Fibroblast of pulmonary artery (primary cell): Measurements from ENCODE around the gene INAFM2.
A peak's percentile ranks its signal among the peaks of the same experiment; 100 is the strongest.

ENCODE experiments used
- DNase-seq: peaks from one replicate; pipeline ENCODE4 v3.0.0-alpha.2; 2010; ENCODE audit warnings: low read depth
- H3K4me3 ChIP-seq: replicated peaks from 2 replicates; pipeline ENCODE4 v1.5.1; 2011; ENCODE audit warnings: low read depth, mild to moderate bottlenecking, control low read depth, low read length, moderate library complexity
- CTCF ChIP-seq: IDR thresholded peaks from 2 replicates; pipeline ENCODE4 v1.5.1; 2011; ENCODE audit warnings: mild to moderate bottlenecking, control low read depth, low read length, inconsistent platforms; ENCODE audit errors: missing control alignments

INAFM2 gene

DNA sequence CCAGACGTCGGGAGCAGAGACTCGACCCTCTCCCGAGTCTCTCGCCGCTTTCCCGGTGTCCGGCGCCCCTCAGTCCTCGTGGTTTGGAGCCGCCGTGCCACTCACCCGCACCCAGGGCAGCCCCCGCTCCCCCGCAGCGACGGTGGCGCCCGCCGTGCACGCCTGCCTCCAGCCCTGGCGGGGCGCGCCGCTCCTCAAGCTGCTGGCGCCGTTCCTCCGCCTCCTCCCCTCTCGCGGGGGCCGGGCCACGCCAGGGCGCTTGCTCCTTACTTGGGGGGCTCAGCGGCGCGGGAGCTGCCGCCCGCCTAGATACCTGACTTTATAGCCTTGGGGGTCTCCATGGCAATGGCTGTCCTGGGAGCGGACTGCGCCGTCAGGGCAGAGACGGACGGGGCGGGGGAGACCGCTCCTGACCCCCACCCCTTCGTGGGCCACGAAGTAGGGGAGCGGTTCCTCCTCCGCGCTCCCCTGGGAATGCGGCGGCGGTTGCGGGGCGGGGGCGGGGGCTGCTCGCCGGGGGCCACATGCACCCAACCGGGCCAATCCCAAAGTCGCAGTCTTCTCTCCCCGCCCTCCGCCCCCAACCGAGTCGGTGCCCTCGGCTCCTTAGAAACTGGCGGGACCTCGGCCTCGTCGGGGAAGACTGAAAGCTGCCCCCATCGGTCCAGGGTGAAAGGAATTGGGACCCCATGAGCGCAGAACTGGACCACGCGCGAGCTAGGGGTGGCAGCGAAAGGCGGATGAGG lies 40.5 kb upstream of the INAFM2 start, which contains the start of gene ANKRD63:
ANKRD63 (minus strand) TSS at position 196 of the 746 bp plus-strand sequence. CDS start 478 bp downstream, outside the sequence.
- peak within 1 kb of the TSS; percentile 21 for H3K4me3 ChIP-seq
- no peak for DNase-seq
- TF ChIP-seq CTCF = no peak

DNA sequence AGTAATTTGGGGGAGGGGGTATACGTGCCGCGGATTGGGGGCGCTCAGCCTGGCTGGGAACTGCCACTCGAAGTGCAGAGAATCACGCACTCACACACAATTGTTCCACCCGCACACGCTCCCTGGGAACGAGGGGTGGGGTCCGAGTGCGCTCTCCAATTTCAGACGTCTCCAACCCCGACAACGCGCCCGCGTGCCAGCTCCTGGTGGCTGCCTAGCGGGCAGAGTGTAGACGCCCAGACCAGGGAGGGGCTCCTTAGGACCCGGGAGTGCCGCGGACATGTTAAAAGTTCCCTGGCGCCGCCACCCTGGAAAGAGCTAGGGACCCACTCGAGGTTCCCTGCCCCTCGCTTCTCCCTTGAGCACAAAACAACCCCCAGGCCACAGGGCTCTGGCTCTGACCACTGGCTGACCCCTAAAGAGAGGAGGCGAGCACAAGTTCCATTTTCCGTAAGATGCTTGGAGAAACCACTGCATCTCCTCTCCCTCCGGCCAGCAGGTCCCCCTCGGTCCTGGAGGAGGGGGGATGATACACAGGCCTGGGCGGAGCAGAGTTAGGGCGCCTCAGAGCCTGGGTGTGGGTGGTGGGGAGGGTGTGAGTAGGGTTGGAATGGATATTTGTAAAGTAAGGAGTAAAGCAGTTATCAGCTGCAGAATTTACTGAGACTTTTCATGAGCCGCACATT lies 39.7 kb upstream of the INAFM2 start:
- no peak for TF ChIP-seq CTCF
- DNase-seq = no peak
- no peak overlapping the region for H3K4me3 ChIP-seq

DNA sequence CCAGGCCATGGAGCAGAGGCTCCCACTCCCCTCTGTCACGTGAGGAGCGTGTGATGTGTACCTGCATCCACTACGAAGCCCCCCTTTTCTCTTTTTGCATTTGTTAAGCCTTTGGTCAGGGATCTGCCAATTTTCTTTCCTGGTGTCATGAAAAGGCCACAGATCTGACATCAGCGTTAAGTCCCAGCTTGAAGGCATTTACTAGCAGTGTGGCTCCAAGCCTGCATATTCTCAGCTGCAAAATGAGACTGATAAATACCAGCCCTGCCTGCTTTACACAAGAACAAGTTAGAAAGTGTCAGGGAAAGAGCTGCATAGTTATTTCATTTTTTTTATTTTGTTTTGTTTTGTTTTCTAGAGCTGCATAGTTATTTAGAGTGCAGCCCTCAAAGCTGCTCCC lies 38.3 kb upstream of the INAFM2 start:
- no peak for TF ChIP-seq CTCF
- DNase-seq = no peak
- no peak overlapping the region for H3K4me3 ChIP-seq

- TF ChIP-seq CTCF = no peak
- no peak for DNase-seq
These were observed 37.9 kb upstream of the INAFM2 start for GRCh38 chr15:40285554-40286011.

GRCh38 chr15:40286061-40286532 lies 37.4 kb upstream of the INAFM2 start:
- TF ChIP-seq CTCF = no peak
- DNase-seq = no peak
- no peak overlapping the region for H3K4me3 ChIP-seq

More at GRCh38 chr15:40285554-40286011, 37.9 kb upstream of the INAFM2 start:
- no peak overlapping the region for H3K4me3 ChIP-seq

GRCh38 chr15:40286794-40287193 lies 36.7 kb upstream of the INAFM2 start:
- H3K4me3 ChIP-seq = no peak overlapping the region
- TF ChIP-seq CTCF = no peak
- DNase-seq = no peak
